OCI-LY7 (cell line): ENCODE results near the gene NKX6-2. TPM values are rescaled to one million over a fixed set of nuclear protein-coding genes. Genes with fewer than 3 reads are reported as not detected.

ENCODE experiments used
- BruUV-seq: library from RNA; stranded (reverse); fragments of 400-500 nt; replicated peaks from 2 replicates; lab custom pipeline; 2021; lab: Mats Ljungman, UMichigan
- CTCF ChIA-PET: fragments of 300-600 bp; sonication (Branson Sonifier 250); formaldehyde crosslinking; loops from one replicate; lab custom pipeline; 2022; ENCODE audit warnings: antibody characterized with exemption; ENCODE audit not compliant: unreplicated experiment; lab: Charles Lee
- POLR2A ChIA-PET: fragments of 300-600 bp; sonication (Branson Sonifier 250); formaldehyde crosslinking; loops from one replicate; lab custom pipeline; 2022; ENCODE audit warnings: antibody characterized with exemption; lab: Charles Lee
- DNase-seq: peaks from one replicate; pipeline ENCODE4 v3.0.0-alpha.2; 2015; ENCODE audit warnings: low spot score
- H2AFZ ChIP-seq: fragments of 200-600 bp; sonication (generic), shearing (Covaris generic); 2 replicates; pipeline ENCODE4 v1.6.1; 2014; ENCODE audit warnings: mild to moderate bottlenecking, antibody characterized with exemption, low read length, moderate library complexity
- H3K27ac ChIP-seq: fragments of 200-600 bp; sonication (generic); 2 replicates; pipeline ENCODE4 v1.5.1; 2014; ENCODE audit warnings: mixed run types, low read depth, mild to moderate bottlenecking, moderate library complexity, low read length, inconsistent platforms; ENCODE audit not compliant: poor library complexity, severe bottlenecking
- H3K36me3 ChIP-seq: fragments of 200-600 bp; sonication (generic); 2 replicates; pipeline ENCODE4 v1.6.1; 2014; ENCODE audit warnings: mild to moderate bottlenecking, antibody characterized with exemption, low read length, moderate library complexity, mixed read lengths; ENCODE audit not compliant: insufficient read depth
- H3K4me1 ChIP-seq: fragments of 200-600 bp; sonication (generic); 2 replicates; pipeline ENCODE4 v1.5.1; 2014; ENCODE audit warnings: mild to moderate bottlenecking, low read length; ENCODE audit not compliant: insufficient read depth, poor library complexity, severe bottlenecking
- H3K4me2 ChIP-seq: fragments of 200-600 bp; sonication (generic); 2 replicates; pipeline ENCODE4 v1.6.1; 2014; ENCODE audit warnings: mild to moderate bottlenecking, low read length
- H3K4me3 ChIP-seq: fragments of 200-600 bp; sonication (generic); 2 replicates; pipeline ENCODE4 v1.5.1; 2014; ENCODE audit warnings: mild to moderate bottlenecking, low read depth, low read length; ENCODE audit not compliant: poor library complexity, severe bottlenecking
- H3K79me2 ChIP-seq: fragments of 200-600 bp; sonication (generic); 2 replicates; pipeline ENCODE4 v1.6.1; 2016; ENCODE audit warnings: low read depth, mild to moderate bottlenecking, low read length, moderate library complexity, mixed read lengths; ENCODE audit not compliant: insufficient read depth
- H3K9me2 ChIP-seq: fragments of 200-600 bp; sonication (generic); 2 replicates; pipeline ENCODE4 v1.6.1; 2016; ENCODE audit warnings: mild to moderate bottlenecking, low read length, mixed read lengths; ENCODE audit not compliant: insufficient read depth
- H3K9me3 ChIP-seq: fragments of 200-600 bp; sonication (generic); 2 replicates; pipeline ENCODE4 v1.6.1; 2014; ENCODE audit warnings: mild to moderate bottlenecking, mixed run types, low read length, mixed read lengths
- H4K20me1 ChIP-seq: fragments of 200-600 bp; sonication (generic); 2 replicates; pipeline ENCODE4 v1.6.1; 2014; ENCODE audit warnings: mild to moderate bottlenecking, antibody characterized with exemption, low read length, moderate library complexity, mixed read lengths; ENCODE audit not compliant: insufficient read depth
- EZH2phosphoT487 ChIP-seq: fragments of 200-600 bp; sonication (generic); IDR thresholded peaks from 2 replicates; pipeline ENCODE4 v1.6.1; 2018; ENCODE audit warnings: low read depth, borderline replicate concordance, mild to moderate bottlenecking, mixed run types, antibody characterized with exemption, low read length, moderate library complexity, mixed read lengths
- intact Hi-C: fragments of 100-400 bp; cut with micrococcal nuclease; formaldehyde crosslinking; loops from one replicate; pipeline ENCODE4 v1.10.0; 2022; ENCODE audit not compliant: unreplicated experiment
- total RNA-seq, 2 experiments: library from RNA; depleted of rRNA in 1 of 2; stranded (reverse); fragments of >200 nt in 1 of 2; shearing (Covaris generic) in 1 of 2; gene quantifications; 2 replicates each; pipeline ENCODE4 v1.2.3, GENCODE V29; 2014 to 2022
- TF ChIP-seq, protein P1 (sequence below): fragments of 200-600 bp; sonication (generic); conservative IDR thresholded peaks from 2 replicates; pipeline ENCODE4 v1.5.1; 2014; ENCODE audit warnings: mild to moderate bottlenecking, antibody characterized with exemption, low read length, moderate library complexity, mixed read lengths

The NKX6-2 gene
- total RNA-seq, 2 experiments from 2014 or later, result not detected

DNA sequence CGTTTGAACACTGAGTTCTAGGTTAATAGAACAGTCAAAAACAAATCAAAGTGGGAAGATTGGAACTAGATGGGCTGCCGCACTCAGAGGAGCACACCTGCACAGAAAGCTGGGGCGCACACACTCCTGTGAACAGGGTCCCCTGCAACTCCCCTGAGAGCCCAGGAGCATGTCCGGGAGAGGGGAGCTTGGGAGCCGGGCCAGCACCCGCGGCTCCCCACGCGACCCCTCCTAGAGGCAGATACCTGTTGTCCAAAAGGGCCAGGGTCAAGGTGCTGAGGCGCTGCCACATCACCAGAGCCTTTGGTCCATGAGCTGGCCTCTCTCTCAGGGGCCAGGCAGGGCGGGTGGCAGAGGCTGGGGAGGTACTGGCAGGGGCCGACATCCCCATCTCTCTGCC, 5.6 kb downstream of the NKX6-2 start:
- CTCF ChIA-PET, result no interaction called here
- no peak overlapping the region for H2AFZ ChIP-seq
- no peaks in the 10 kb centered on the region for H3K9me2 ChIP-seq
- no peak overlapping the region for H3K27ac ChIP-seq
- no peak for DNase-seq
- no TSS peak for BruUV-seq
- H3K4me3 ChIP-seq, result no peak overlapping the region
- TF ChIP-seq, protein P1, sequence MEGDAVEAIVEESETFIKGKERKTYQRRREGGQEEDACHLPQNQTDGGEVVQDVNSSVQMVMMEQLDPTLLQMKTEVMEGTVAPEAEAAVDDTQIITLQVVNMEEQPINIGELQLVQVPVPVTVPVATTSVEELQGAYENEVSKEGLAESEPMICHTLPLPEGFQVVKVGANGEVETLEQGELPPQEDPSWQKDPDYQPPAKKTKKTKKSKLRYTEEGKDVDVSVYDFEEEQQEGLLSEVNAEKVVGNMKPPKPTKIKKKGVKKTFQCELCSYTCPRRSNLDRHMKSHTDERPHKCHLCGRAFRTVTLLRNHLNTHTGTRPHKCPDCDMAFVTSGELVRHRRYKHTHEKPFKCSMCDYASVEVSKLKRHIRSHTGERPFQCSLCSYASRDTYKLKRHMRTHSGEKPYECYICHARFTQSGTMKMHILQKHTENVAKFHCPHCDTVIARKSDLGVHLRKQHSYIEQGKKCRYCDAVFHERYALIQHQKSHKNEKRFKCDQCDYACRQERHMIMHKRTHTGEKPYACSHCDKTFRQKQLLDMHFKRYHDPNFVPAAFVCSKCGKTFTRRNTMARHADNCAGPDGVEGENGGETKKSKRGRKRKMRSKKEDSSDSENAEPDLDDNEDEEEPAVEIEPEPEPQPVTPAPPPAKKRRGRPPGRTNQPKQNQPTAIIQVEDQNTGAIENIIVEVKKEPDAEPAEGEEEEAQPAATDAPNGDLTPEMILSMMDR, result no peak
- TF ChIP-seq EZH2phosphoT487, result no peak
- intact Hi-C loops, result no loop called here
- POLR2A ChIA-PET, result no interaction called here
- H3K36me3 ChIP-seq, result no peaks in the 10 kb centered on the region
- no peaks in the 10 kb centered on the region for H3K79me2 ChIP-seq
- no peaks in the 10 kb centered on the region for H3K4me1 ChIP-seq
- no peaks in the 10 kb centered on the region for H4K20me1 ChIP-seq
- no peaks in the 10 kb centered on the region for H3K9me3 ChIP-seq
- H3K4me2 ChIP-seq, result no peak overlapping the region

DNA sequence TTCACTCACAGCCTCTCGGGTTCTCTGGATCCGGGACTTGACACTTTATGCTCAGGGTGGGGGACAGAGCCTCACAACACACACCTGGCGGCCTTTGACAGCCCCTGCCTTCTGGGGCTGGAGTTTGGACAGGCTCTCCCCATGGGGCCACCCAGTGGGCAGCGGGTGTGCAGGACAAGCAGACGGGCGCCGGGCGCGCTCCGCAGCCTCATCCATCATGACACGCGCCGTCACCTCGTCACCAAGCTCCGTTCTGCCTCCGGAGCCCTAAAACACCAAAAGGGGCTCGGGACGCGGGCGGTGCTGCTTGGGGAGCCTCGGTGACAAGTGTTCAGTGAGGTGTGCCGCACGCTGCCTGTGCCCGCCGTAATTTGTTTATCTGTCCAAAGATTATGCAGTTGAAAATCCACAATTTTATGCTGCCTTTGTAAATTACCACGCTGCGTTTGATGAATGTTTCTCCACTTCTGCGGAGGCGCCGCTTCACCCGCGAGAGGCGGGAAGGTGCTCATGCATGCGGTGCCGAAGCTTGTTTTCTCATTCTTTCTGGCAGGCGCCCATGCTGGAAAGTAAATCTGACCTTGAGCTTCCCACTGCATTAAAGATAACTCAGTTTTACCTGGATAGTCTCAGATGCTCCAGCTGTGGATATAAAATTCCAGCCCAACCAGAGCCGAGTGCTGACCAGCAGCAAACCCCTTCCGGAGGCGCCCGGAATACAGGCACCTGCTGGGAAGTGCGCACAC, 6.2 kb downstream of the NKX6-2 start:
- Histone ChIP-seq H3K27ac (no peak overlapping the region), H2AFZ (no peak overlapping the region), H3K36me3 (no peaks in the 10 kb centered on the region), H3K9me2 (no peaks in the 10 kb centered on the region), H3K4me3 (no peak overlapping the region), H4K20me1 (no peaks in the 10 kb centered on the region), H3K4me1 (no peaks in the 10 kb centered on the region), H3K4me2 (no peak overlapping the region), H3K79me2 (no peaks in the 10 kb centered on the region), H3K9me3 (no peaks in the 10 kb centered on the region)
- intact Hi-C loops, result no loop called here
- ChIA-PET CTCF (no interaction called here), POLR2A (no interaction called here)
- no peak for DNase-seq
- TF ChIP-seq EZH2phosphoT487, result no peak
- TF ChIP-seq, protein P1, result no peak
- BruUV-seq, result no TSS peak

DNA sequence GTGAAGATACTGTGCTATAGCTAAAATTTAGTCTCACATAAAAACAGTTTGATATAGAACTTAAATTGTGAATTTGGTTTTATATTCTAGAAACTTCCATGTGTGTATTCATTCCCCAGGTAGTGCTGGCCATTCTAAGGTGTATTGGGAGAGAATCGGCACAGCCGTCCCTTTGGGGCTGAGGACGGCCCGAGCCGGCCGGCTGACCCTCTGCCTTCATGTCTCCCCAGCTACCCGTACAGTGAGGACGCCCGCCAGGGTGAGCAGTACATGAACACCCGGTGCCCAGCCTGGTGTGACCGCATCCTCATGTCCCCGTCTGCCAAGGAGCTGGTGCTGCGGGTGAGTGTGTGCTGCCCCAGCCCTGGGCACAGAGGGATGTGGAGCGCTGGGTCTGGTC, 8.5 kb downstream of the NKX6-2 start:
- TF ChIP-seq EZH2phosphoT487, result no peak
- TF ChIP-seq, protein P1, result no peak
- ChIA-PET POLR2A (interaction anchor here (0.8 kb wide), 1 partner anchor 760 kb away, joined by 3 read pairs; no protein-coding TSS in a partner anchor), CTCF (no interaction called here)
- no TSS peak for BruUV-seq
- Histone ChIP-seq H3K4me2 (no peak overlapping the region), H3K27ac (no peak overlapping the region), H3K36me3 (no peaks in the 10 kb centered on the region), H2AFZ (no peak overlapping the region), H3K9me2 (no peaks in the 10 kb centered on the region), H3K9me3 (no peaks in the 10 kb centered on the region), H4K20me1 (no peaks in the 10 kb centered on the region), H3K4me1 (no peaks in the 10 kb centered on the region), H3K4me3 (no peak overlapping the region), H3K79me2 (no peaks in the 10 kb centered on the region)
- no peak for DNase-seq
- intact Hi-C loops, result no loop called here
